ENCODE data around the gene CXADR. TPM values are rescaled to one million over a fixed set of nuclear protein-coding genes. Genes with fewer than 3 reads are reported as not detected.

The CXADR gene
- total RNA-seq, 1 donor: 0.81 TPM

GRCh38 chr21:17539323-17539722, 26.5 kb downstream of the CXADR start:
- no peak for DNase-seq (ENCODE audit: low read depth in 2 of 3, low spot score in 2 of 3)

DNA sequence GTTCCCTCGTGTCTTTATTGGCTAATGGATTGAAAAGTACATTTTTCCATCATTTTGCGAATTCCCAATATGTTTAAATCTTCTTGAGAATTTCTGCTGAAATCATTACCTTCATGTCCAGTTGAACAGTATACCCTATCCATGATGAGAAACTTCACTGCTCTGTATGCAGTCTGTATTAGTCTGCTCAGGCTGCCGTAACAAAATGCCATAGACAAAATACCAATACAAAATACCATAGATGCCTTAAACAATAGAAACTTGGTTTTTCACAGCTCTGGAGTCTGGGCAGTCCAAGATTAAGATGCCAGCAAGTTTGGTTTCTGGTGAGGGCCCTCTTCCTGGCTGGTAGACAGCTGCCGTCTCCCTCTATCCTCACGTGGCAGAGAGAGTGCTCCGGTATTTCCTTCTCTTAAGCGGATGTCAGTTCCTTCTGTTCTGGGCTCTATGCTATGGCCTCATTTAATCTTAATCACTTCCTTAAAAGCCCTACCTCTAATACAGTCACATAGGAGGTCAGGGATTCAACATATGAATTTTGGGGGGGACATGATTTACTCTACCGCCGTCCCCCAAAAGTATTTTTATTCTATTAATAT, 27.0 kb downstream of the CXADR start:
- DNase-seq (ENCODE audit: low read depth in 2 of 3, low spot score in 2 of 3): no peak

- no peak for DNase-seq (ENCODE audit: low read depth in 2 of 3, low spot score in 2 of 3)
Observed at GRCh38 chr21:17540530-17540929, 27.7 kb downstream of the CXADR start.

DNA sequence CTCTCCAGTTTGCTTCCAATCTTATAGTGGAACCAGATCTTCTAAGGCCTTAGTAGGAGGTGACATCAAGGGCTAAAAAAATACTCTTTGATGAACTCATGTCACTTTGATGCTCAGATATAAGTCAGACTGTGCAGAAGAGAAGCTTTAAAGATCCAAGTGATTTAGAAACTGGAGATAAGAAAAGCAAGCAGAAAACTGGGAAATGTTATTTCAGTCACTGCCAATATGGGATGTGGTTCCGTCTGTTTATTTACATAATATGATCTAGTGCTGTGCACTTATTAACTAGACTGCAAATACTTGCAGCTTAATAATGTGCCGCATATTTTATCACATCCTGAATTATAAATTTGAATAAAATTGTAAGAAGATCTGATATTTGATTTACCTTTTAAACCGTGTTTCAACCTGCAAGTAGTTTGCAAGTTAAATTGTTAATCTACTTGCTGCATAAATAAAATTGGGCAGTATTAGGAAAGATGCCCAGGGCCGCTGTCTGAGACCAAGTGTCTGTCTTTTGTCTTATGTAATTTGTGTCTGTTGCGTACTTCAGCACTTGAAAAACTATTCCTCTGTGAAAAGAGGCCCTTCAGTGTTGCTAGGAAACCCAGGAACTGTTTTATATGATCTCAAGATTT, 29.6 kb downstream of the CXADR start:
- no peak for DNase-seq (ENCODE audit: low read depth in 2 of 3, low spot score in 2 of 3)

DNA sequence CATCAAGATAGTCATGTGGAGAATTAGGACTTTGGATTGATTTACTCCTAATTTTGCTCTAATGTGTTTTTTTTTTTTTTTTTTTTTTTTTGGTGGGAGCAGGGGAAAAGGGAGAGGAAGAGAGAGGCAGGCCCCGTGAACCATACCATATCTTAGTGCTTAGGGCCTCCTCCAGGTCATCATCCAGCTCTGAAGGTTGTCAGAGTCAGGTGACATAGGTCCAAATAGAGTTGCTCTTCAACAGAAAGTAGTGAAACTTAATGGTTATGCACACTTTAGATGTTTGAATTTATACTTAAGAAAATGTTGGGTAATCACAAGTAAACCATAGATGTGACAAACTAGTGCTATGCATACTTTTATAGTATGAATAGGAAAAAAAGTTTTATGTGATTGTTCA, 32.2 kb downstream of the CXADR start:
- DNase-seq (ENCODE audit: low read depth in 2 of 3, low spot score in 2 of 3): no peak

GRCh38 chr21:17548262-17548661, 35.4 kb downstream of the CXADR start:
- DNase-seq (ENCODE audit: low read depth in 2 of 3, low spot score in 2 of 3): no peak

GRCh38 chr21:17550671-17551308, 37.9 kb downstream of the CXADR start:
- DNase-seq (ENCODE audit: low read depth in 2 of 3, low spot score in 2 of 3): no peak

- no peak for DNase-seq (ENCODE audit: low read depth in 2 of 3, low spot score in 2 of 3)
Observed at GRCh38 chr21:17552410-17552809, 39.6 kb downstream of the CXADR start.

DNA sequence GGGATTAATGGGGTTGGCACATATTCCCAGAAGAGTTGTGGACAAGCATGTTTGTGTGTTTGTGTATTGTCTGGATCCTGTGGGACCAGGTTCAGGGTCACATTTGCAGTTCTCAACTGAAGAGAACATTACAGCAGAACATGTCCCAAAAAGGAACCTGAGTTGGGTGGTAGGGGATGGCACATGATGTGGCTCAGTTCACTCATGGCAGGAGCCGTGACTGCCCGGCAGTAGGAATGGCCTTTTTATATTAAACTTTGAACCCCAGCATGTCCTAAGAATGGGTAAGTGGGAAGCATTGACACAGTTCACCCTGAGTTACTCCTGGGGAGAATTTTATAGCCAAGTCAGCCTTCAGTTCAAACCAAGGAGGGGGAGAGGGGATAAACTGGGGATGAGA, 41.3 kb downstream of the CXADR start:
- no peak for DNase-seq (ENCODE audit: low read depth in 2 of 3, low spot score in 2 of 3)

GRCh38 chr21:17554679-17555465, 42.0 kb downstream of the CXADR start:
- DNase-seq (ENCODE audit: low read depth in 2 of 3, low spot score in 2 of 3): peak in 2 of 3 donors; percentile 45 to 72

DNA sequence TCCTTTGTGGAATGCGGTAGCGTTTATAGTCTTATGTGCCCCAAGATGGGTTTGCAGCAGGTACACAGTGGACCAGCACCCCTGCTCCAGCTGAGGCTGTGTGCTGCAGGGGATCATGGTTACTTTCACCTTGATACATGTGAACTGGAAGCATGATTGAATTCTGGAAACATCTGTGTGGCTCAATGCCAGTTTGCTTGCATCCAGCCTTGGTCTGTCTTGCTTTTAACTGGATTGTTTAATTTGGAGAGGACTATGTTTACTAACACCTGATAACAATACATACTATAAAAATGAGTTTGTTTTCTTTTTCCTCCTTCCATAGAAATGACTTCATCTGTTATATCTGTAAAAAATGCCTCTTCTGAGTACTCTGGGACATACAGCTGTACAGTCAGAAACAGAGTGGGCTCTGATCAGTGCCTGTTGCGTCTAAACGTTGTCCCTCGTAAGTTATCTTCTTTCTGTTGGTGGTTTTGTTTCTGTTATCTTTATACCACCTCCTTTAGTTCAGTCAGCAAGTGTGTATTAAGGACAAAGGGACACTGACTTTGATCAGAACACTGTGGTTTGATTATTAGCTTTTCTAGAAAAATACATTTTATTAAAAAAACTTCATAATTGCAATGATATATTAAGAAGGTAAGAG, 47.7 kb downstream of the CXADR start:
- no peak for DNase-seq (ENCODE audit: low read depth in 2 of 3, low spot score in 2 of 3)

GRCh38 chr21:17570786-17571185, 57.9 kb downstream of the CXADR start:
- DNase-seq (ENCODE audit: low read depth in 2 of 3, low spot score in 2 of 3): no peak

- DNase-seq (ENCODE audit: low read depth in 2 of 3, low spot score in 2 of 3): no peak
Observed at GRCh38 chr21:17572431-17572830, 59.6 kb downstream of the CXADR start.

DNA sequence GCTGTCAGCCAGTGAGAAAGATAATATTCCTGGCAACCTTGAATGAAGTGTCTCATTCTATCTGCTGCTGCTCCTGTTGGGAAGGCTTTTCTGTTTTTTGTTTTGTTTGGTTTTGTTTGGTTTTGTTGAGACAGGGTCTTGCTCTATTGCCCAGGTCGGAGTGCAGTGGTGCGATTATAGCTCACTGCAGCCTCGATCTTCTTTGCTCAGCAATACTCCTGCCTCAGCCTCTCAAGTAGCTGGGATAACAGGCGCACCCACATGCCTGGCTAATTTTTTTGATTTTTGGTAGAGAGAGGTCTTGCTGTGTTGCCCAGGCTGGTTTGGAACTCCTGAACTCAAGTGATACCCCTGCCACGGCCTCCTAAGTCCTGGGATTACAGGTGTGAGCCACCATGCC, 62.2 kb downstream of the CXADR start:
- DNase-seq (ENCODE audit: low read depth in 2 of 3, low spot score in 2 of 3): no peak

GRCh38 chr21:17576080-17576835, 63.4 kb downstream of the CXADR start:
- DNase-seq (ENCODE audit: low read depth in 2 of 3, low spot score in 2 of 3): no peak

DNA sequence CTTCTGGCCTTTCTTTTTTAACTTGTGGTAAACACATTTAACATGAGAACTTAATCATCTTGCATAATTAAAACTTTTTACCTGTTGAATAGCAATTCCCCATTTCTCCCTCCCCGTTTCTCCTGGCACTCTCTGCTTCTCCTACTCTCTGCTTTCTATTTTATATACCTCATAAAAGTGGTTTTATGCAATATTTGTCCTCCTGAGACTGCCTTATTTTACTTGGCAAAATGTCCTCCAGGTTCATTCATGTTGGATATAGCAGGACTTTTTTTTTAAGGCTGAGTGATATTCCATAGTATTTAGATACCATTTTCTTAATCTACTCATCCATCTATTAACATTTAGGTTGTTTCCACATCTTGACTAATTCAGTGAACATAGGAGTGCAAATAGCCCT, 64.9 kb downstream of the CXADR start:
- no peak for DNase-seq (ENCODE audit: low read depth in 2 of 3, low spot score in 2 of 3)

DNA sequence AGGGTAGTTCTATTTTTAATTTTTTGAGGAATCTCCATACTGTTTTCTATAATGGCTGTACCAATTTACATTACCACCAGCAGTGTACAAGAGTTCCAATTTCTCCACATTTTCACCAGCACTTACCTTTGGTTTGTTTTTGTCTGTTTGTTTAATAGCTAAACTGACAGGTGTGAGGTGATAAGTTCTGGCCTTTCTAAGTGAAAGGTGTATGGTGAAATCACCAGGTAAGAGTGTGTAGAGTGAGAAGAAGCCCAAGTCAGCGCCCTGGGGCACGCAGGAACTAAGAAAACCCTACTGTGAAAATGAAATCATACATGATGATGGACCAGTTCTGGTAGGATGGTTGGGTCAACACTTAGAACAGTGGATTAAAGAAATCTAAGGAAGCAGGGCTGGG, 65.3 kb downstream of the CXADR start:
- no peak for DNase-seq (ENCODE audit: low read depth in 2 of 3, low spot score in 2 of 3)

GRCh38 chr21:17578876-17579275, 66.0 kb downstream of the CXADR start:
- no peak for DNase-seq (ENCODE audit: low read depth in 2 of 3, low spot score in 2 of 3)

DNA sequence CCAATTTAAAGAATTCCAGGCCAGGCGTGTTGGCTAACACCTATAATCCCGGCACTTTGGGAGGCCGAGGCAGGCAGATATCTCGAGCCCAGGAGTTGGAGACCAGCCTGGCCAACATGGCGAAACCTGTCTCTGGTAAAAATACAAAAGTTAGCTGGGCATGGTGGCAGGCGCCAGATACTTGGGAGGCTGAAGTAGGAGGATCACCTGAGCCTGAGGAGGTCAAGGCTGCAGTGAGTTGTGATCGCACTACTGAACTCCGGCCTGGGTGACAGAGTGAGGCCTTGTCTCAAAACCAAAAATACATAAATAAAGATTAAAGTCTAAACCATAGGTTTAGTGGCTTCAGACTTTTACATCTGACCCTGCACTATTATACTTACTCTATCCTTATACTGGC, 67.5 kb downstream of the CXADR start:
- DNase-seq (ENCODE audit: low read depth in 2 of 3, low spot score in 2 of 3): no peak

DNA sequence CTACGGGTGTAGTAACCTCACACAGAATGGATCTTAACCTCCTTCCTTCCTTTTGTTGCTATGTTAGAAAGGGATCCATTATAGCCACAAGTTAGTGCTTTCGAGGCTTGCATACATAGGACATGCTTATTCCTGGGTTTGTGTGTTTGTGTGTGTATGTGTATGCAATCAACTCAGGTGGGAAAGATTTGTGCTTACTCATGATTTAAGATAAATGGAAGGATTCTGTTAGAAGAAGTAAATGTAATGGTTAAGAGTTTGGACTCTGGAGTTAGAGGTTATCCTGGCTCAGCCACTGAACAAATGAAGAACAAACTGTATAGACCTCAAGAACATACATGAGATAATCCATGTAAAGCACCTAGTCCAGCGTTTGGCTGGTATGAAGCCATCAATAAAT, 71.1 kb downstream of the CXADR start:
- no peak for DNase-seq (ENCODE audit: low read depth in 2 of 3, low spot score in 2 of 3)
